GM12892 (cell line): ENCODE results near the gene SORT1.

Experiments
- POLR2A ChIP-seq: IDR thresholded peaks from 2 replicates; pipeline ENCODE4 v1.6.1; 2011; ENCODE audit warnings: low read depth, low read length, control low read depth
- POLR2AphosphoS5 ChIP-seq: IDR thresholded peaks from 2 replicates; pipeline ENCODE4 v1.6.1; 2011; ENCODE audit warnings: low read depth, low read length, control low read depth
- TAF1 ChIP-seq: IDR thresholded peaks from 2 replicates; pipeline ENCODE4 v1.6.1; 2011; ENCODE audit warnings: low read depth, mild to moderate bottlenecking, control low read depth, low read length, borderline replicate concordance

GRCh38 chr1:109267743-109268300 is 129.9 kb downstream of the SORT1 start:
- TF ChIP-seq POLR2AphosphoS5 (no peak), TAF1 (no peak), POLR2A (no peak)
